LNCaP clone FGC (cell line): Measurements from ENCODE around the gene EXOC6B.

Experiments used
- DNase-seq: peaks from one replicate; pipeline ENCODE4 v3.0.0-alpha.2; 2011; ENCODE audit warnings: low read depth
- H3K4me3 ChIP-seq: 2 replicates; pipeline ENCODE4 v1.5.1; 2011; ENCODE audit warnings: mild to moderate bottlenecking, low read depth, low read length, control low read depth
- TF ChIP-seq, protein P1 (sequence below): IDR thresholded peaks from 2 replicates; pipeline ENCODE4 v1.5.1; 2012; ENCODE audit warnings: mild to moderate bottlenecking; ENCODE audit not compliant: control insufficient read depth, insufficient read depth; ENCODE audit errors: extremely low read depth

The EXOC6B gene

DNA sequence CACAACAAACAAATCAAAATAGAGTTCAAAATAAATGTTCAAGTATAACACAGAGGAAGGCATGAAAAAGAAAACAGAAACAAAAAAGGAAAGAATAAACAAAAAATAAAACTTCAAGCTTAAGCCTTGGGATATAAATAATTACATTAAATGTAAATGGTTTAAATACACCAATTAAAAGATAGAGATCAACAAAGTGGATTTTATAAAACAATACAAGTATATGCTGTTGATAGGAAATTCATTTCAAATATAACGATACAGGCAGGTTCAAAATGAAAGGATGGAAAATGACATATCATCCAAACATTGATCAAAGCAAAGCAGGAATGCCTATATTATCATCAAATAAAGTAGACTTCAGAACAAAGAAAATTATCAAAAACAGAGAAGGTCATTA is 16.7 kb downstream of the EXOC6B start:
- H3K4me3 ChIP-seq: no peak overlapping the region
- TF ChIP-seq, protein P1, sequence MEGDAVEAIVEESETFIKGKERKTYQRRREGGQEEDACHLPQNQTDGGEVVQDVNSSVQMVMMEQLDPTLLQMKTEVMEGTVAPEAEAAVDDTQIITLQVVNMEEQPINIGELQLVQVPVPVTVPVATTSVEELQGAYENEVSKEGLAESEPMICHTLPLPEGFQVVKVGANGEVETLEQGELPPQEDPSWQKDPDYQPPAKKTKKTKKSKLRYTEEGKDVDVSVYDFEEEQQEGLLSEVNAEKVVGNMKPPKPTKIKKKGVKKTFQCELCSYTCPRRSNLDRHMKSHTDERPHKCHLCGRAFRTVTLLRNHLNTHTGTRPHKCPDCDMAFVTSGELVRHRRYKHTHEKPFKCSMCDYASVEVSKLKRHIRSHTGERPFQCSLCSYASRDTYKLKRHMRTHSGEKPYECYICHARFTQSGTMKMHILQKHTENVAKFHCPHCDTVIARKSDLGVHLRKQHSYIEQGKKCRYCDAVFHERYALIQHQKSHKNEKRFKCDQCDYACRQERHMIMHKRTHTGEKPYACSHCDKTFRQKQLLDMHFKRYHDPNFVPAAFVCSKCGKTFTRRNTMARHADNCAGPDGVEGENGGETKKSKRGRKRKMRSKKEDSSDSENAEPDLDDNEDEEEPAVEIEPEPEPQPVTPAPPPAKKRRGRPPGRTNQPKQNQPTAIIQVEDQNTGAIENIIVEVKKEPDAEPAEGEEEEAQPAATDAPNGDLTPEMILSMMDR: no peak
- no peak for DNase-seq

GRCh38 chr2:72806280-72806945 is 19.4 kb downstream of the EXOC6B start:
- TF ChIP-seq, protein P1: no peak
- no peak overlapping the region for H3K4me3 ChIP-seq
- no peak for DNase-seq

- H3K4me3 ChIP-seq: no peak overlapping the region
- DNase-seq: no peak
- TF ChIP-seq, protein P1: no peak
Observed at GRCh38 chr2:72803626-72804320, 22.1 kb downstream of the EXOC6B start.

DNA sequence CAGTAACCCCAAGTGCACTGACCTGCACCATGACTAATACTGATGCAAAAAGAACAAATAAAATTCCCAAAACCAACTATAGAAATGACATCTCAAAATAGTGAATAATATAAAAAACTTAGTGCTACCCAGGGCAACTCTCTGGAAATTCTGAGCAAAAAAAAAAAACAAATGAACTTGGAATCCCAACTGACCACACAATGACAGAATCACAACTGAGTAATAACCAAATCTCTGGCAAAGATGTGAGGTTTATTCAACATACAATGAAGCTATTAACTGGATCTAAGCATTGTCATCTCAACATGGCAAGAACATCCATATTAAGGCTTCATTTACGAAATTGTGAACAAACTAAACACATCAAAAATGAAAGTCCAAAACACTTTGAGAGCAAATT is 22.7 kb downstream of the EXOC6B start:
- TF ChIP-seq, protein P1: no peak
- H3K4me3 ChIP-seq: no peak overlapping the region
- no peak for DNase-seq

DNA sequence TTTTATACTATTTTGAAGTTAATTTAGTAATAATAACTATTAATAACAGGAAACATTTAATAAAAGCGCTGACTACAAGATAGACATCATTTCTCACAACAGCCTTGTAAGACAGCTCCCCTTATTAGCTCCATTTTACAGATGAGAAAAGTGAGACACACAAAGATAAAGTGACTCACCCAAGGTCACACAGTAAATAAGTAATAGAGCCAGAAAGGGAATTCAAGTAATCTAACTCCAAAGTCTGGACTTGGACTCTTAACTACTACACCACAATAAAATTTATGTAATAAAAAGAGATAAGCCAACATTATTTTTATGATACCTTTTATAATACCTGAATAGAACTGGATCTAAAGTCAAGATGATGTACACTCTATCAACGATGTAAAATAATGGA is 25.3 kb downstream of the EXOC6B start:
- no peak overlapping the region for H3K4me3 ChIP-seq
- TF ChIP-seq, protein P1: no peak
- no peak for DNase-seq

DNA sequence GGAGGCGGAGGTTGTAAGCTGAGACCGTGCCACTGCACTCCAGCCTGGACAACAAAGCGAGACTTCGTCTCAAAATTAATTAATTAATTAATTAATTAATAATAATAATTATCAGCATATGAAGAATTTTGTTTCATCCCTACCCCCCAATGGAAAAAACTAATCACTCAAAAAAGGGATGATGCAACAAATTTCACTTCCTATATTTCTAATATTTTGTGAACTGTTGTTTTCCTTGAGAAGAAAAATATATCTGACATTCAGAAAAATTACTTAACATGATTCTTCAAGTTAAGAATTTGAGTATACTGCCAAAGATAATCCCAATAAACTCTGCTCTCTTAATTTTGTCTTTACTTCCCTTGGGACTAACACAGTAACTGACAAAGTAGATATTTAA is 28.1 kb downstream of the EXOC6B start:
- TF ChIP-seq, protein P1: no peak
- H3K4me3 ChIP-seq: no peak overlapping the region
- DNase-seq: no peak
